AG04450 (cell line): ENCODE data around the gene ZNF274. TPM values are rescaled to one million over a fixed set of nuclear protein-coding genes. Genes with fewer than 3 reads are reported as not detected.

Experiments used
- CTCF ChIA-PET: fragments of 300-600, 350-600 bp; formaldehyde crosslinking; extraction: SDS; loops from one replicate; lab custom pipeline; 2022; ENCODE audit warnings: antibody characterized with exemption, inconsistent platforms; lab: Charles Lee
- POLR2A ChIA-PET: fragments of 350-600 bp; formaldehyde crosslinking; extraction: SDS; loops from one replicate; lab custom pipeline; 2021; ENCODE audit warnings: antibody characterized with exemption, inconsistent platforms; lab: Yijun Ruan, JAX
- DNase-seq: peaks from one replicate; pipeline ENCODE4 v3.0.0-alpha.2; 2011; ENCODE audit warnings: low read depth, low spot score
- H3K27ac ChIP-seq: one replicate; pipeline ENCODE4 v1.5.1; 2012; ENCODE audit warnings: low read depth, low read length, control low read depth
- H3K27me3 ChIP-seq: one replicate; pipeline ENCODE4 v1.6.0; 2012; ENCODE audit warnings: low read length; ENCODE audit not compliant: control insufficient read depth, insufficient read depth
- H3K4me3 ChIP-seq: 2 replicates; pipeline ENCODE4 v1.5.1; 2011; ENCODE audit warnings: mild to moderate bottlenecking, low read depth, low read length, control low read depth
- H3K9me3 ChIP-seq: 2 replicates; pipeline ENCODE4 v1.5.1; 2012; ENCODE audit warnings: low read length; ENCODE audit not compliant: control insufficient read depth, insufficient read depth
- polyA plus RNA-seq: library from polyadenylated mRNA; depleted of rRNA; stranded (reverse); fragments of >200 nt; gene quantifications from 2 replicates; pipeline ENCODE4 v1.2.3, GENCODE V29; 2011
- TF ChIP-seq, protein P1 (sequence below): IDR thresholded peaks from 2 replicates; pipeline ENCODE4 v1.5.1; 2011; ENCODE audit warnings: low read depth, low read length, control low read depth, inconsistent platforms

ZNF274 gene
- polyA plus RNA-seq, 1 experiment = 13.2 TPM

GRCh38 chr19:58227964-58228584 lies 45.2 kb downstream of the ZNF274 start:
- no peak for DNase-seq
- TF ChIP-seq, protein P1, sequence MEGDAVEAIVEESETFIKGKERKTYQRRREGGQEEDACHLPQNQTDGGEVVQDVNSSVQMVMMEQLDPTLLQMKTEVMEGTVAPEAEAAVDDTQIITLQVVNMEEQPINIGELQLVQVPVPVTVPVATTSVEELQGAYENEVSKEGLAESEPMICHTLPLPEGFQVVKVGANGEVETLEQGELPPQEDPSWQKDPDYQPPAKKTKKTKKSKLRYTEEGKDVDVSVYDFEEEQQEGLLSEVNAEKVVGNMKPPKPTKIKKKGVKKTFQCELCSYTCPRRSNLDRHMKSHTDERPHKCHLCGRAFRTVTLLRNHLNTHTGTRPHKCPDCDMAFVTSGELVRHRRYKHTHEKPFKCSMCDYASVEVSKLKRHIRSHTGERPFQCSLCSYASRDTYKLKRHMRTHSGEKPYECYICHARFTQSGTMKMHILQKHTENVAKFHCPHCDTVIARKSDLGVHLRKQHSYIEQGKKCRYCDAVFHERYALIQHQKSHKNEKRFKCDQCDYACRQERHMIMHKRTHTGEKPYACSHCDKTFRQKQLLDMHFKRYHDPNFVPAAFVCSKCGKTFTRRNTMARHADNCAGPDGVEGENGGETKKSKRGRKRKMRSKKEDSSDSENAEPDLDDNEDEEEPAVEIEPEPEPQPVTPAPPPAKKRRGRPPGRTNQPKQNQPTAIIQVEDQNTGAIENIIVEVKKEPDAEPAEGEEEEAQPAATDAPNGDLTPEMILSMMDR = no peak

DNA sequence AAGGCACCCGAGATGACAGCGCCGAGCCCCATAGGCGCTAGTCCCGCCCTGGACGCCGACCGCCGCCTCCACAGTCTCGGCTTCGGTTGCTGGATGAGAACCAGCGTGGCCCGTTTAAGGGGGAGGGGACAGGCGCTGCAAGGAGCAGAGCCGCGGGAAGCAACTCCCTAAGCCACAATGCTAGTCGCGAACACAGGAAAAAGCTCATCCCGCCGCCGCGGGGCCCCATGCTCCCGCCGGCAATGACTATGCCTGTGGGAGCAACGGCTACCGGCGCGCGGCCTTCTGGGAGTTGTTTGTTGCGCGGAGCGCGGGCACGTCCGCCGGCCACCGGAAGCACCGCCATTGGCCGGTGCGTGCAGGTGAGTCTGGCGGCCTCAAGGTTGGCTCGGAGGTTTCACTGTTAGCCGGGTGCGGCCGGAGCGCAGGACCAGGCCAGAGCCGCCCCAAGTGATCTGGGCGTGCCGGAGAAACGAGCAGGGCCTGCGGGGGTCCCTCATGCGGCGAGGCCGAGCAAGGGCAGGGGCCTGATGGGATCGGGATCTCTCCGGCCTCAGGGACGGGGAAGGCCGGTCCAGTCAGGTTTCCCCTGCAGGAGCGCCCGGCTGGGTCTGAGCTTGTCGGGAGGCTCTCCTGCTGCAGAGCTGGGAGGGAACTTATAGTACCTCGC lies 45.9 kb downstream of the ZNF274 start, which contains the start of gene ZNF544:
TSS of gene ZNF544 (plus strand) at position 330 of the 670 bp plus-strand sequence. CDS start 15,110 bp downstream, outside the sequence.
- POLR2A ChIA-PET = interaction anchor here (0.6 to 1.7 kb wide), 5 partner anchors 11 to 596 kb away, joined by 3 to 6 read pairs (median 5); partner anchors contain the start of genes ZNF211, ZNF274 and ZNF8
- CTCF ChIA-PET = interaction anchor here (0.6 kb wide), 1 partner anchor 314 kb away, joined by 3 read pairs; no protein-coding TSS in a partner anchor
- peak; percentile 15 for DNase-seq
- Histone ChIP-seq H3K27me3 (no peaks in the 10 kb centered on the region), H3K27ac (peak within 1 kb of the TSS; percentile 75), H3K9me3 (peaks cover 69% of the 10 kb centered on the region), H3K4me3 (peak within 1 kb of the TSS; percentile 82)
- TF ChIP-seq, protein P1 = peak; percentile 40

More at GRCh38 chr19:58227964-58228584, 45.2 kb downstream of the ZNF274 start:
- Histone ChIP-seq H3K9me3 (peaks cover 74% of the 10 kb centered on the region), H3K4me3 (peak overlapping the region; percentile 82), H3K27me3 (no peaks in the 10 kb centered on the region), H3K27ac (peak overlapping the region; percentile 75)
- ChIA-PET CTCF (no interaction called here), POLR2A (interaction anchor here (0.6 to 1.7 kb wide), 5 partner anchors 12 to 595 kb away, joined by 3 to 6 read pairs (median 5); partner anchors contain the start of genes ZNF211, ZNF274 and ZNF8)

DNA sequence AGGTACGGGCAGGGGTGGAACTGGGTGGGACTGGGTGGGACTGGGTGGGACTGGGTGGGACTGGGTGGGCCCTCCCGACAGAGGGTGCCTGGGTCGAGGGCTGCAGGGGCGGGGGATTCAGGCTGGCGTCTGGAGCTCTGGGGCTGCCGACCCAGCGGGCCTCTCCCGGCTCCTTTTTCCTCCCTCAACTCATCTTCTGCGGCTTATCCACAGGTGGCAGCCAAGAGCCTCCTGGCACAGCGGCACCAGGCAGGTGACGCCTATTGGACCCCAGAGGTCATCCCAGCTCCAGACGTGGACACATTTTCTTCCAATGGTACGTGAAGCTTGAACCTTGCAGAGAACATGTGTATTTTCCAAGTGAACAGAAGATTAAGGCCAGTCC lies 46.4 kb downstream of the ZNF274 start:
- peaks cover 70% of the 10 kb centered on the region for H3K9me3 ChIP-seq
- DNase-seq = no peak
- POLR2A ChIA-PET = interaction anchor here (1.3 to 1.7 kb wide), 3 partner anchors 11 to 49 kb away, joined by 4 to 5 read pairs (median 5); partner anchors contain the start of genes ZNF274 and ZNF8
- TF ChIP-seq, protein P1 = peak; percentile 25; the same call in 1 of the 2 replicates
- no peak overlapping the region for H3K27ac ChIP-seq
- no peaks in the 10 kb centered on the region for H3K27me3 ChIP-seq
- CTCF ChIA-PET = interaction anchor here (0.6 kb wide), 1 partner anchor 315 kb away, joined by 3 read pairs; no protein-coding TSS in a partner anchor
- peak overlapping the region; percentile 82 for H3K4me3 ChIP-seq

DNA sequence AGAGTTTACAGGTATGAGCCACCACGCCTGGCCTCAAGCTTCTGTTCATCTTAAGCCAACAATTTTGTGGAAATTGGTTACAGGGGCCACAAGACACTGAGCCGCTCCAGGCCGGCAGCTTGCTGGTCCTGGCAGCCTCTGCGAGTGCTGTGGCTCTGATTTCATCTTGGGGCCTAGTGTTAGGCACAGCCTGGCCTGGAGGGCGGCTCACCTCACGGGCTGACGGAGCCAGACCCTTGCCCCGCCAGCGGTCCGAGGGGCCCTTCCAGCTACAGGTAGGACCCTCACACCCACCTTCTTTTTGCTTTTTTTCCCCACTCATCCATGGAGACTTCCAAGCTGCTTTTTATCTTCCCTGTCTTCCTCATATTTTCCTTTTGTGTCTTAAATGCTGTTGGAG lies 54.5 kb downstream of the ZNF274 start:
- no peak for DNase-seq
- TF ChIP-seq, protein P1 = no peak
- peaks cover 71% of the 10 kb centered on the region for H3K9me3 ChIP-seq
- no peaks in the 10 kb centered on the region for H3K27me3 ChIP-seq
- H3K27ac ChIP-seq = no peak overlapping the region
- ChIA-PET CTCF (interaction anchor here (0.6 kb wide), 1 partner anchor 45 kb away, joined by 3 read pairs; no protein-coding TSS in a partner anchor), POLR2A (no interaction called here)
- H3K4me3 ChIP-seq = no peak overlapping the region
